ENCODE results near the gene UIMC1.
A peak's percentile ranks its signal among the peaks of the same experiment; 100 is the strongest.
"Not testable (repeated sequence)": the region's sequence is repeated elsewhere in the genome, so short reads cannot be mapped to it uniquely, and the experiment has no call there.

Gene UIMC1

DNA sequence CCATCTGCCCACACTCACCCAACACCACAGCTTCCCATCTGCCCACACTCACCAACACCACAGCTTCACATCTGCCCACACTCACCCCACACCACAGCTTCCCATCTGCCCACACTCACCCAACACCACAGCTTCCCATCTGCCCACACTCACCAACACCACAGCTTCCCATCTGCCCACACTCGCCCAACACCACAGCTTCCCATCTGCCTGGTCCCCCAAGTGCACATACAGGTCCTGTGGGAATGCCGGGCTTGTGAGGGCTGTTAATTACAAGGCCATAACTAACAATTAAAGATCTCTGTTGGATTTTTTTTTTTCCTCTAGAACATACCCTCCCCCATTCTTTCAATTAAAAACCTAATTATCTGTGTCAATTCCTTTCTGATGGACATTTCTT lies 133.6 kb downstream of the UIMC1 start:
- DNase-seq = not testable (repeated sequence)

DNA sequence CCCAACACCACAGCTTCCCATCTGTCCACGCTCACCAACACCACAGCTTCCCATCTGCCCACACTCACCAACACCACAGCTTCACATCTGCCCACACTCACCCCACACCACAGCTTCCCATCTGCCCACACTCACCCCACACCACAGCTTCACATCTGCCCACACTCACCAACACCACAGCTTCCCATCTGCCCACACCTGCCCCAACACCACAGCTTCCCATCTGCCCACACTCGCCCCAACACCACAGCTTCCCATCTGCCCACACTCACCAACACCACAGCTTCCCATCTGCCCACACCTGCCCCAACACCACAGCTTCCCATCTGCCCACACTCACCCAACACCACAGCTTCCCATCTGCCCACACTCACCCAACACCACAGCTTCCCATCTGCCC lies 134.0 kb downstream of the UIMC1 start:
- DNase-seq = not testable (repeated sequence)

DNA sequence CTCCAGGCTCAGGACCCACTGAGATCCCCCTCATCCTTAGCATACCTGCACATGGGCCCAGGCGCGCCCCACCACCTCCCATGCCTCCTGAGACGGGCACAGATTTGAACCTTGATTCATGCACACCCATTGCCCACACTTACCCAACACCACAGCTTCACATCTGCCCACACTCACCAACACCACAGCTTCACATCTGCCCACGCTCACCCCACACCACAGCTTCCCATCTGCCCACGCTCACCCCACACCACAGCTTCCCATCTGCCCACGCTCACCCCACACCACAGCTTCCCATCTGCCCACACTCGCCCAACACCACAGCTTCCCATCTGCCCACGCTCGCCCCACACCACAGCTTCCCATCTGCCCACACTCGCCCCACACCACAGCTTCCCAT lies 135.9 kb downstream of the UIMC1 start:
- DNase-seq = not testable (repeated sequence)

DNA sequence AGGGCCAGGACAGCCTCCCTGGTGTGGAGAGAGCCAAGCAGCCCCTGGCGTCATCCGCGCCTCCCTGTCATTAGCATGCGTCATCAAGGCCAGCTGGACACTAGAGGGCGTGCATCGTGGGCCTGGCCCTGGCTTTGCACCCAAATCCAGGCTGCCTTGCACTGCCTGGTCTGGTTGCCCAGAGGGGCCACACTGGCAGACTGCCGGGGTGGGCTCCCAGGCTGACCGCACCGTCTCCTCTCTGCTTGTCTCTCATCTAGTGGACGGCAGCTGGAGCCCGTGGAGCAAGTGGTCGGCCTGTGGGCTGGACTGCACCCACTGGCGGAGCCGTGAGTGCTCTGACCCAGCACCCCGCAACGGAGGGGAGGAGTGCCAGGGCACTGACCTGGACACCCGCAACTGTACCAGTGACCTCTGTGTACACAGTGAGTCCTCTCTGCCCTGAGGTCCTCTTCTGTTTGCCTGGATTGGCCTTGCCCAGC lies 136.4 kb downstream of the UIMC1 start:
- peak in 10 of 56 donors; percentile 11 to 39 (median 19) for DNase-seq

DNA sequence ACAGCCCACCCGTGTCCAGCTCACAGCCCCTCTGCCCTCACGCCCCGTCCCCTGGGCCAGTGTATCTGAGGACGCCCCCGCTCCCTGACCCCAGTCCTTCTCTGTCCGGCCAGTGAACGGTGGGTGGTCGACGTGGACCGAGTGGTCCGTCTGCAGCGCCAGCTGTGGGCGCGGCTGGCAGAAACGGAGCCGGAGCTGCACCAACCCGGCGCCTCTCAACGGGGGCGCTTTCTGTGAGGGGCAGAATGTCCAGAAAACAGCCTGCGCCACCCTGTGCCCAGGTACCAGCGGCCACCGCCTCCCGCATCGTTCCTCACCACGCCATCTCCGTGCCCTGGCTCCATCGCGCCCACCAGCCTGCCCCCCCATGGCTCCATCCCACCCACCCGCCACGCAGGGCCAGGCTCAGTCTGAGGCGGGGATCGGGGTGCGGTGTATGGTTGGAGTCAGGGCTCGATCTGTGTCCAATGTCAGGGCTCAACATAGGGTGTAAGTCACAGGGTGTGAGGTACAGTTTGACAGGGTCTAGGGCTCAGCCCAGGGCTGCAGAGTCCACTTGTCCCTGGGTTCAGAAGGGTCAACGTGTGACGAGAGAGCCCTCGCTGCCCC lies 137.0 kb downstream of the UIMC1 start:
- no peak for DNase-seq

DNA sequence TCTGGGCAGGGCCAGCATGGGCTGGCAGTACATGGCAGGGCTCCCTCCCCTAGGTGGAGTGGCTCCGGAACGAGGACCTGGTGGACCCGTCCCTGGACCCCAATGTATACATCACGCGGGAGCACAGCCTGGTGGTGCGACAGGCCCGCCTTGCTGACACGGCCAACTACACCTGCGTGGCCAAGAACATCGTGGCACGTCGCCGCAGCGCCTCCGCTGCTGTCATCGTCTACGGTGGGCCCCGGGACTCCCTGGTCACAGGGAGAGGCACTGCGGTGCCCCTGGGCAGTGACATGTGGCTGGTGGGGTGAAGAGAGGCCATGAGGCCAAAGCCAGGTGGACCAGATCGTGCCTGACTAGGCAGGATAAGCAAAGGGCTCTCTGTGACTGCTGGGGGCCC lies 137.8 kb downstream of the UIMC1 start:
- DNase-seq = no peak

DNA sequence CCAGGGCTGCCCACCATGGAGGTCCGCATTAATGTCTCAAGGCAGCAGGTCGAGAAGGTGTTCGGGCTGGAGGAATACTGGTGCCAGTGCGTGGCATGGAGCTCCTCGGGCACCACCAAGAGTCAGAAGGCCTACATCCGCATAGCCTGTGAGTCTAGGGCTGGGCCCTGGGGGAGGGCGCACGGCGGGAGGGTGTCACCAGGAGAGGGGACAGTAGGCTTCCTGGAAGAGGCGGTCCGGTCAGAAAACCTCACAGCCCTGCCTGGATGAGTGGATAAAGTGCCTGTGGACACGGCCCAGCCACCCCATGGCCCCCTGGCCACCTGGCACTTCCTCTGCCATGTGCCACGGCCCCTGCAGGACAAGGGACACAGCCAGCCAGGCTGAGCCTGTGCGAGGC lies 138.5 kb downstream of the UIMC1 start:
- no peak for DNase-seq

DNA sequence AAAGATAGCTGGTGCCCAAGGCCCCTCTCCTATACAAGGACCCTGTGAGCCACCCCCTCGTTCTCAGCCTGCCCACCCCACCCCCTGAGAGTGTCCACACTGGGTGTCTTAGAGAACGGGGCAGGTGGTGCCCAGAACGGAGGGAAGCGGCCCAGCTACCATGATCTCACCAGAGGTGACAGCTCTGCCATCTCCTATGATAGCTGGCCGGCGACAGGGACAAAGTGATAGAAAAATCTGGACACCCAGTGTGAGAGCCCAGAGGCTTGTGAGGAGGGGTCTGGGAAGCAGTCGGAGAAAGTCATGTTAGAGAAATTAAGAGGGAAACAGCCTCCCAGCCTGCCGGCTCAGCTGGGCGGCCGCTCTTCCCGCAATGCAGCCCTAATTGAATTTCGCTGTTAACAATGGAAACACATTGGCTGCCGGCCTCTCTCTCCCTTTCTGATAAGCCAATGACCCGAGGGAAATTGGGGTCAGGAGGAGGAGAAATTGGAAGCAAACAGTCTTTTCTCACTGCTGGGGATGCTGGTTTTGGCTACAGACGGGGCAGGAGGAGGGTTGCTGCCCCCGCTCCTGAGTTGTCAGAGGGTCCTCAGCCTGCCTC lies 139.8 kb downstream of the UIMC1 start:
- DNase-seq = no peak

DNA sequence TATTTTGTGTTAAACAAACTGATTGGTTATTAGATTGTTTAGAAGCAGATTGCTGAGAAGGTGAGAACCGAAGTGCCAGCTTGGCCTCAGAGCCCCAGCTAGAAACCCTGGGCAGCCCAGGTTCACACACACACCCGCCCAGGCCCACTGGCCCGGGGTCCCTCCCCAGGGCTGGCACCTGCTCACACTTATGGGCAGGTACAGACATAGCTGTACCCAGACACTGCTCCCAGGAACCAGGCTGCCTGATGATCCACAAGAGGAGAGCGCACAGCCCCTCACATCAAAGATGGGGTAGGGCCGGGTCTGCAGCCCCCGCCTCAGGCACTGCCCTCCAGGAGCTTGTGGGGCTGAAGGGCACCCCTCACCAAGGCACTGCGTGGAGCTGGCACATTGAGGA lies 140.6 kb downstream of the UIMC1 start:
- no peak for DNase-seq

DNA sequence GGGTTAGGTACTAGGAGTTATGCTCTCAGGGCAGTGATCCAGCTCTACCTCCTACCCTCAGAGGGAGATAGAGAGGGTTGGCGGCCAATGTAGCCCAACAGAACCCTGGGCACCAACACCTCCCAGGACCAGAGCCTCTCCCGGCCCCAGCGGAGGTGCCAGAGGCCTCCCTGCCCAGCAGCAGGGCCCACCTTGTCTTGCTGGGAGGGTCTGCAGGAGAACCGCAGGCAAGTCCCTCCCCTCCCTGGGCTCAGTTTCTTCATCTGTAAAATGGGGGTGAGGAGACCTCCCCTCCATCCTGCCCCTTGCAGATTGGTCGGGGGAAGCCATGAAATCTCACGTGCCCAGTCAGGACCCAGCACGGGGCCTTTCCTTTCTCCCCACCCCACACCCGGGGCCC lies 141.8 kb downstream of the UIMC1 start:
- no peak for DNase-seq

DNA sequence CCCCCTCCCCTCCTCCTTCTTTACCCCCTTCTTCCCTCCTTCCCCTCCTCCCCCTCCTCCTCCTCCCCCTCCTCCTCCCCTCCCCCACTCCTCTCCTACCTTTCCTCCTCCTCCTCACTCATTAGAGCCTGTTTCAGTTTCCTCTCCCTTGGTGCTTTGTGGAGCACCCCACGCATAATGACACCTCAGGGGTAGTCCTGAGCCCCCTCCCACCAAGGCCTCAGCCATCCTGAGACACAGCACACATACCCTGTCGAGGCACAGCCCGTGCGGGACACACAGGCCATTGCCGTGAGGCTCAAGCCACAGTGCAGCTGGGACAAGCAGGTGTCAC lies 142.8 kb downstream of the UIMC1 start:
- no peak for DNase-seq

DNA sequence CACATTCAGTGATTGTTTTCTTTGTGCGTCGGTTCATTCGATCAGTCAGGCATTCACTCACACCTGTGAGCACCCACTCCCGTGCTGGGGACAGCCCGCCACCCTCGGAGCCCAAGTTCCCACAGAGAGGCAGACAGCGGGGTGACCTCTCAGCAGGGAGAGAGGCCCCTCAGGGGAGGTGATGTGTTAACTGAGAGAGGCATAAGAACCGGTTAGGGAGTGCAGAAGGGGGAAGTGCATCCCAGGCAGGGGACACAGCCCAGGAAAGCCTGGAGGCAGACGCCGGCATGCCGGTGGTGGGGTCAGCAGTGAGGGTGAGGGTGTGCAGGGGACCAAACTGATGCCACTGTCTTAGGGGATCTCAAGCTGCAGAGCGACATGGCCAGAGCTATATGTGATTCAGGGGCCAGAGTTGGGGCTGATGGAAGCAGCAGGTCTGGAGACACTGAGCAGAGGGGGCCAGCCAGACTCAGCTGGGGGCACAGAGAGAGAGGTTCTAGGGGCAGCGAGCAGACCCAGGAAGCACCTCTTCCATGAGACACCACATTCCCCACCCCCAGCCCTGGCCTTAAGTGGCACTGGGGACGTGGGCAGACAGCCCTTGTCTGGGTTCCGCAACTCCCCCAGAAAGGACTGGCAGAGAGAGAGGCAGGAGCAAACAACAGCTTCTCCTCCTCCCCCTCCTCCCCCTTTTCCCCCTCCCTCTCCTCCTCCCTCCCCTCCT lies 143.4 kb downstream of the UIMC1 start:
- DNase-seq = no peak

DNA sequence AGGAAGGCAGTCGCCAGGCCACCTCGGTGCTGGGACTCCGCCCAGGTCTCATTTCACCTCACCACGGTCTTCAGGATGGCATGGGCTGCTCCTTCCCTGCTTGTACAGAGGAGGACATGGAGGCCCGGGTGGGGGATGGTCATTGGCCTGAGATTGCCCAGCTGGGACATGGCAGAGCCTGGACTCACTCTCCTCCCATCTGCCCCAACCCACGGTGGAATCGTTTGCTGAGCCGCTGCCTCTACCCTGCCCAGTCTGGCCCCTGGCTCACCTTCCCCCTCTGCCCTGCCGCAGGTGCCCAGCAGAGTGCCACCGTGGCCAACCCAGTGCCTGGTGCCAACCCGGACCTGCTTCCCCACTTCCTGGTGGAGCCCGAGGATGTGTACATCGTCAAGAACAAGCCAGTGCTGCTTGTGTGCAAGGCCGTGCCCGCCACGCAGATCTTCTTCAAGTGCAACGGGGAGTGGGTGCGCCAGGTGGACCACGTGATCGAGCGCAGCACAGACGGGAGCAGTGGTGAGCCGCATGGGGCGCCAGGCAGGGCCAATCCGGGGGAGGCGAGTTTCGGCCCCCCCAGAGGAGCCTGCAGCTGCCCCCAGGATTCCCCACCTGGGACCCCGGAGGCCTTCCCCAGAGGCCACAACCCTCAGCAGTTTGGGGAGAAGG lies 144.1 kb downstream of the UIMC1 start:
- no peak for DNase-seq

DNA sequence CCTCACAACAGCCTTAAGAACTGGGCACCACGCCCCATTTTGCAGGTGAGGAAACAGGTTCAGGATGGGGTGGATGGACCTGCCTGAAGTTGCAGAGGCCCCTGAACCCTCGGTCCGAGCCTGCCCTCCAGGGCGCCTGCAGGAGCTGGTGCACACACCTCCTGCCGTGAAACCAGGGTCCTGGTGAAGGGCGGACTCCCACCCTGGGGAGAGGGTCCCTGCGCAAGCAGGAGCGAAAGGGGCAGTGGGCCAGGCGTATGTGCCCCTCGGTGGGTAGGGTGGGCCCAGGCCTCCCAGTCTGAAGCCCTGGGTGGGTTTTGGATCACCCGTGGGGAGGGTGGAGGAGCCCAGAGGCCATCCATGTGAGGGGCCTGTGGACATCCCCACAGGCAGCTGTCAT lies 145.3 kb downstream of the UIMC1 start:
- no peak for DNase-seq

DNA sequence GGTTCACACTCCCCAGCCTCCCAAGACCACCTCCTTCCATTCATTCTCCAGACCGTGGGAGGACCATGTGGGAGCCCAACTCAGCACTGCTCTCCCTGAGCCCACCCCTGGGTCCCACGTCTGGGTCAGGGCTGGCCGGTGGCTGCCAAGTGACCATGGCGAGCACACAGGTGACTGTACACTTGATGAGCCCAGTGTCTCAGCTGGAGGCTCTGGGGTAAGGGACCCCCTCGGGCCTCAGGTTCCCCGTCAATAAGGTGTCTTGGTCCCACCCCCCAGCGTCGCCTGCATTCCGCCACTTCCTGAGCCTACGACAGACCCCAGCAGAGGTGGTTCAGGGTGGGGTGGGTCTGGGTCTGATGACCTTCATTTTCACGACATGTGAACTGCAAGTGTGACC lies 146.2 kb downstream of the UIMC1 start:
- no peak for DNase-seq

DNA sequence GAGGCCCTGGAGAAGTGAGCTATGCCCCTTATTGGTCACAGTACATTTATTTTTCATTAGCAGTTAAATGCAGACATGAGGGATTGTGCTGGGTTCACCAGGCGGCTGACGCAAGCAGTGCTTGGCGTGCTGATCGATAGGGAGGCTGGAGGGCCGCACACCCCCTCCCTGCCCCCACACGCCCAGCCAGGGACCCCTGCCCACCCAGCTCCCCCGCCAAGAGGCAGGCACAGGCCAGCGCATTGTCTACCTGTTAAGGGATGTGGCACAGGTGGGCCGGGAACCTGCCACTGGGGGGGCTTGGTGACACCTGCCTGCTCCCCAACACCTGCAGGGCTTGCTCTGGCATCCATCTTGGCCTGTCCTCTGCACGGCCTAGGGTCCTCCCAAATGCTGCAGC lies 146.7 kb downstream of the UIMC1 start:
- no peak for DNase-seq

DNA sequence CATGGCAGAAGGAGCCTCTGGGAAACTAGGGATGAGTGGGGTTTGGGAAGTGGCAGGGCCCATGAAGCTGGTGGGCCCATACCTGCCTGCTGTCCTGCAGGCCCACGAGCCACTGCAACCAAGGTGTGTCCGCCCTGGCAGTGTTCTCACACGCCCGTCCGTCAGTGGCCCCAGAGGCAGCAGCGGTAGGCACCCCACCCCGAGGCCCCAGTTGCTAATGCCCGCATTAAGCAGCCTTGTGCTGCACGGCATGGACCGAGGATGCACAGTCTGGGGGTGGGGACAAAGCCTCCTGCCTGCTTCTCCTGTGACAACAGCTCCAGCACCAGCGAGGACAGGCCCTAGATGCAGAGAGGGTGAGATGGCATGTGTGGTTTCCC lies 148.7 kb downstream of the UIMC1 start:
- DNase-seq = no peak

DNA sequence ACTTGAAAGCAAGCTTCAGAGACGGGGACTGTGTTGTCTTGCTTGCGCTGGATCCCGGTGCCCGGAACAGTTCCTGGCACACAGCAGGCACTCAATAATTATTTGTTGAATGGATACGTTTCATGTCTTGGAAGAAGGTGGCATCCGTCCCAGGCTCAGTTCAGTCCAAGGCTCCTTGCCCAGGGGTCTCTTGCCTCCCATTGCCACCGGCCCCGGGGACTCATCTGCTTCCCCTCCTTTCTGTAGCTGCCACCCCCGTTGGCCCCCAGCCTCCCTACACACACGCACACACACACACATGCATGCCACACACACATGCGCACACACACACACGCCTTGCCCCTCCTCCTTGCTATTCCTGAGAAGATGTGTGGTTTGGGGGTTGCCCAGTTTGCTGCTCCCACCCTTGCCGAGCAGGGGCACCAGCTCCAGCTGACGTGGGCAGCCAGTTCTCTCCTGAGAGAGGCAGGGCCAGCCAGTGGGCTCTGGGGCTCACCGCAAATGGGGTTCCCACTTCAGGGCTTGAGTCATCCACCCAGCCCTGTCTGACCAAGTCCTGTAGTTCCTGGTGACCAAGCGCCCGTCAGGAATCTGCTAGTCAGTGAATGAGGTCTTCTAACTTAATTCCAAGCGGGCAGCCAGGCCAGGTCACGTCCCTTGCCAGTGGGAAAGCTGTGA lies 149.2 kb downstream of the UIMC1 start:
- DNase-seq = peak in 4 of 56 donors; percentile 5 to 25 (median 20)

DNA sequence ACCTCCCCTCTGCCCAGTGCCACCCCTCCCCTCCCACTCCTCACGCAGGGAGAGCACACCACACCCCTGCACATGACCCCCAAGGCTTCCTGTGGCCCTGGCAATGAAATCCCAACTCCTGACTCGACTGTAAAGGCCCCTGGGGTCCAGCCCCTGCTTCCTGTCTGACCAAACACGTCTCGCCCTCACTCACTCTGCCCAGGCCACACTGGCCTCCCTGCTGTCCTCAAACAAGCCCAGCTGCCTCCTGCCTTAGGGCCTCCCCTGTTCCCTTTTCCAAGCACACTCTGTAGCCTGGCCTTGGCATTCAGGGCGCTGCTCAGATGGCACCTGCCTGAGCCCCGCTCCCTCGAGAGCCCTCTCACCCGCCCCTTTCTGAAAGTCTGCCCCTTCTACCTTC lies 149.8 kb downstream of the UIMC1 start:
- DNase-seq = no peak

DNA sequence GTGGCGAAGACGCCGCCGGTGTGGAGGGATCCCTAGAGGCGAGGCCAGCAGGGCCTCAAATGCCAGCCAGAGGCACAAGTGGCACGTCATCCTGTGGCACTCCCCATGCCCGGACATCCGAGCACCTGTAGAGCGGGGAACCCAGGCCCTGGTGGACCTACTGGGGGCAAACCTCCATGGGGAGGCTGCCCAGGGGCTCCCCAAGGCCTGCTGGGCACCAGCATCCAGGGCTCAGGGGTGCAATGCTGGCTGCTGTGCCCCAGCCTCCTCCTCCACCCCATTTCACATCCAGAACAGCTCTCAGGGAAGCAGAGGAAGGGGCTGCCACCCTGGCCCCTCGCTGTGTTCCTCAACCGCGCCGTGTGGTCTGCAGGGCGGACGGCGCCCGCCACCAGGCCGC lies 151.0 kb downstream of the UIMC1 start:
- DNase-seq = no peak
